HepG2 (cell line): ENCODE measurements around the gene UBQLN4. TPM values are rescaled to one million over a fixed set of nuclear protein-coding genes. Genes with fewer than 3 reads are reported as not detected.

Source experiments
- ARNT ChIP-seq: fragments of 450-650 bp; IDR thresholded peaks from 2 replicates; pipeline ENCODE4 v1.6.1; 2017
- EEA1 ChIP-seq: sonication (generic); formaldehyde crosslinking; IDR thresholded peaks from 2 replicates; pipeline ENCODE4 v1.5.1; 2020; ENCODE audit warnings: mild to moderate bottlenecking, missing genetic modification reagents, borderline replicate concordance
- ELF1 ChIP-seq: sonication (generic); formaldehyde crosslinking; IDR thresholded peaks from 2 replicates; pipeline ENCODE4 v1.4.0; 2020; ENCODE audit warnings: missing genetic modification reagents
- GABPB1 ChIP-seq: IDR thresholded peaks from 2 replicates; pipeline ENCODE4 v1.6.1; 2016; ENCODE audit warnings: mild to moderate bottlenecking, missing genetic modification reagents, moderate library complexity, missing compliant biosample characterization
- HOXA5 ChIP-seq: sonication (generic); formaldehyde crosslinking; IDR thresholded peaks from 2 replicates; pipeline ENCODE4 v1.4.0; 2020; ENCODE audit warnings: missing genetic modification reagents
- MAF1 ChIP-seq: sonication (generic); formaldehyde crosslinking; IDR thresholded peaks from 2 replicates; pipeline ENCODE4 v1.5.0; 2020; ENCODE audit warnings: missing genetic modification reagents, borderline replicate concordance
- ZFP36L1 ChIP-seq: sonication (generic); formaldehyde crosslinking; IDR thresholded peaks from 2 replicates; pipeline ENCODE4 v1.8.0; 2022; ENCODE audit warnings: mild to moderate bottlenecking, missing genetic modification reagents, moderate library complexity
- ZFY ChIP-seq: sonication (generic); formaldehyde crosslinking; IDR thresholded peaks from 2 replicates; pipeline ENCODE4 v1.4.0; 2020; ENCODE audit warnings: missing genetic modification reagents
- ZNF17 ChIP-seq: sonication (generic); formaldehyde crosslinking; IDR thresholded peaks from 2 replicates; pipeline ENCODE4 v1.5.0; 2020; ENCODE audit warnings: mild to moderate bottlenecking, missing genetic modification reagents
- ZNF550 ChIP-seq: sonication (generic); formaldehyde crosslinking; IDR thresholded peaks from 2 replicates; pipeline ENCODE4 v1.4.0; 2020; ENCODE audit warnings: mild to moderate bottlenecking, missing genetic modification reagents, borderline replicate concordance
- ZNF766 ChIP-seq: sonication (generic); formaldehyde crosslinking; IDR thresholded peaks from 2 replicates; pipeline ENCODE4 v1.5.0; 2020; ENCODE audit warnings: missing genetic modification reagents, borderline replicate concordance
- polyA plus RNA-seq, 8 experiments: library from polyadenylated mRNA; depleted of rRNA in 3 of 8; stranded (reverse) in 7 of 8; unstranded in 1 of 8; fragments of >200 nt; fragmentation: Illumina TruSeq in 4 of 8; extraction: Trizol in 4 of 8; gene quantifications; 2 replicates each; pipeline versions ENCODE4 v1.2.1 to v1.2.3, GENCODE V29; 2011 to 2016; ENCODE audit warnings: low read depth in 4 of 8, missing spikeins in 1 of 8, mixed read lengths in 1 of 8; ENCODE audit not compliant: insufficient read depth in 1 of 8
- total RNA-seq, 5 experiments: library from RNA; depleted of rRNA; stranded (reverse); fragments of >200 nt; fragmentation: Illumina TruSeq; extraction: Trizol; gene quantifications; 2 replicates each; pipeline ENCODE4 v1.2.3, GENCODE V29; 2016; ENCODE audit warnings: low read depth in 1 of 5
- TF ChIP-seq, protein P1 (sequence below): sonication (generic); formaldehyde crosslinking; IDR thresholded peaks from 2 replicates; pipeline ENCODE4 v1.5.1; 2020; ENCODE audit warnings: missing genetic modification reagents, mild to moderate bottlenecking, borderline replicate concordance

Gene UBQLN4
- total and polyA plus RNA-seq, 2 of the 13 experiments (the other 11 are each of a cell fraction or from before 2014, with no cell fraction given) = 31.5 to 39.8 TPM

DNA sequence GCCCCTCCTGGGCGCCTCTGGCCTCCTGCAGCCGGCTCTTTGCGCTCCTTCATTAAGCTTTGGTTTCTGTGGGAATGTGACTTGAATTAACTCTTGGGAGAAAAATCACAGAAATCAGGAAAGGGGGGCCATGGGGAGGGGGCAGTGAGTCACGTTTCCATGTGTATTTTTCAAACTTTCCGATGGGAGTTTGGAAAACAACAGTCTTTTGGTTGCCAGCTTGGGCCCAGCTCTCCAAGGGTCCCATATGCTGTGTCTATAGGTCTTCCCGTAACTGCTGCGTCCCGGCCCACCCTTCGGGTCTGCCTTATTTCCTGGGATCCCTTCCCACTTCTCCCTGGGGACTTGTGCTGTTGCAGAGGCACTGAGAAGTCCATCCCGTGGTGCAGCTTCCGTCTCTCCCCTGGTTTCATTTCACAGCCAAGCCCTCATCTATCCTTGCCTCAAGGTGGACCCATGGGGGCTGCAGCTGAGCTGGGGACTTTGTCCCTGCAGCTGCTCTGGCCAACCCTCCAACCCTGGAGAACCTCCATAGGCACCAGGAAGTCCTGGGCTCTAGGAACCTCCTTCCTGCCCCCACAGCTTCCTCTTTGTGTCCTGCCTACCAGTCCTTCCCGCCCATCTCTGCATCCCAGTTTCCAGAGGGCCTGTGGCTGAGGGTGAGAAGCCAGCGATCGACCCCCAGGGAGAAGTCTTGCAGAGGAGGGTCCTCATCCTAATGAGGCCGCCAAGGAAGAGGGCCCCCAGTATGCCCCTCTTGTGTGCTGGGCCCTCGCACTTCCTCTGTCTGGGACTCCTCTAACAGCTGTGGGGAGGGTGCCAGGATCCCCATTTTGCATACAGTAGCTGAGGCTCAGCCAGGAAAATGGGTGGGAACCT, 49.3 kb upstream of the UBQLN4 start (continued):
- TF ChIP-seq GABPB1 (CRISPR knock-in tag) (0 out of 2 replicates have a peak, but pooled peaks have one; percentile 35), ZFY (CRISPR knock-in tag) (no peak), MAF1 (CRISPR knock-in tag) (no peak), EEA1 (CRISPR knock-in tag) (no peak), ELF1 (CRISPR knock-in tag) (no peak), ZNF550 (CRISPR knock-in tag) (no peak), ZFP36L1 (CRISPR knock-in tag) (no peak), ARNT (no peak), HOXA5 (CRISPR knock-in tag) (no peak), ZNF766 (no peak), ZNF17 (no peak)
- TF ChIP-seq, protein P1, sequence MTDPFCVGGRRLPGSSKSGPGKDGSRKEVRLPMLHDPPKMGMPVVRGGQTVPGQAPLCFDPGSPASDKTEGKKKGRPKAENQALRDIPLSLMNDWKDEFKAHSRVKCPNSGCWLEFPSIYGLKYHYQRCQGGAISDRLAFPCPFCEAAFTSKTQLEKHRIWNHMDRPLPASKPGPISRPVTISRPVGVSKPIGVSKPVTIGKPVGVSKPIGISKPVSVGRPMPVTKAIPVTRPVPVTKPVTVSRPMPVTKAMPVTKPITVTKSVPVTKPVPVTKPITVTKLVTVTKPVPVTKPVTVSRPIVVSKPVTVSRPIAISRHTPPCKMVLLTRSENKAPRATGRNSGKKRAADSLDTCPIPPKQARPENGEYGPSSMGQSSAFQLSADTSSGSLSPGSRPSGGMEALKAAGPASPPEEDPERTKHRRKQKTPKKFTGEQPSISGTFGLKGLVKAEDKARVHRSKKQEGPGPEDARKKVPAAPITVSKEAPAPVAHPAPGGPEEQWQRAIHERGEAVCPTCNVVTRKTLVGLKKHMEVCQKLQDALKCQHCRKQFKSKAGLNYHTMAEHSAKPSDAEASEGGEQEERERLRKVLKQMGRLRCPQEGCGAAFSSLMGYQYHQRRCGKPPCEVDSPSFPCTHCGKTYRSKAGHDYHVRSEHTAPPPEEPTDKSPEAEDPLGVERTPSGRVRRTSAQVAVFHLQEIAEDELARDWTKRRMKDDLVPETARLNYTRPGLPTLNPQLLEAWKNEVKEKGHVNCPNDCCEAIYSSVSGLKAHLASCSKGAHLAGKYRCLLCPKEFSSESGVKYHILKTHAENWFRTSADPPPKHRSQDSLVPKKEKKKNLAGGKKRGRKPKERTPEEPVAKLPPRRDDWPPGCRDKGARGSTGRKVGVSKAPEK (CRISPR knock-in tag) = no peak
- TF ChIP-seq, all 625 proteins: peak for 15
